Mesodermal cell (in vitro differentiated cells): ENCODE data around the gene CEACAM21.

Experiments used
- H3K27ac ChIP-seq: 2 replicates; pipeline ENCODE4 v1.7.0; 2013; ENCODE audit warnings: mild to moderate bottlenecking, low read depth, low read length, moderate library complexity; ENCODE audit not compliant: severe bottlenecking
- H3K36me3 ChIP-seq: 2 replicates; pipeline ENCODE4 v1.7.1; 2013; ENCODE audit warnings: mild to moderate bottlenecking, low read length, moderate library complexity; ENCODE audit not compliant: control insufficient read depth, insufficient read depth
- H3K4me1 ChIP-seq: one replicate; pipeline ENCODE4 v1.7.1; 2013; ENCODE audit warnings: mild to moderate bottlenecking, low read length; ENCODE audit not compliant: insufficient read depth, control insufficient read depth, poor library complexity, severe bottlenecking
- H3K4me3 ChIP-seq: 2 replicates; pipeline ENCODE4 v1.7.0; 2013; ENCODE audit warnings: low read length, control low read depth, mild to moderate bottlenecking; ENCODE audit not compliant: insufficient read depth, poor library complexity, severe bottlenecking; ENCODE audit errors: extremely low read depth
- H3K9me3 ChIP-seq: 2 replicates; pipeline ENCODE4 v1.7.1; 2013; ENCODE audit warnings: mild to moderate bottlenecking, low read length, moderate library complexity; ENCODE audit not compliant: control insufficient read depth
- WGBS, 2 experiments: methylation state at CpG; one replicate each; pipeline ENCODE4 v1.1.5; 2013; ENCODE audit warnings: missing lambda C conversion rate in 2 of 2; ENCODE audit not compliant: insufficient coverage in 2 of 2; 5-methylcytosine and 5-hydroxymethylcytosine counted together

The CEACAM21 gene

DNA sequence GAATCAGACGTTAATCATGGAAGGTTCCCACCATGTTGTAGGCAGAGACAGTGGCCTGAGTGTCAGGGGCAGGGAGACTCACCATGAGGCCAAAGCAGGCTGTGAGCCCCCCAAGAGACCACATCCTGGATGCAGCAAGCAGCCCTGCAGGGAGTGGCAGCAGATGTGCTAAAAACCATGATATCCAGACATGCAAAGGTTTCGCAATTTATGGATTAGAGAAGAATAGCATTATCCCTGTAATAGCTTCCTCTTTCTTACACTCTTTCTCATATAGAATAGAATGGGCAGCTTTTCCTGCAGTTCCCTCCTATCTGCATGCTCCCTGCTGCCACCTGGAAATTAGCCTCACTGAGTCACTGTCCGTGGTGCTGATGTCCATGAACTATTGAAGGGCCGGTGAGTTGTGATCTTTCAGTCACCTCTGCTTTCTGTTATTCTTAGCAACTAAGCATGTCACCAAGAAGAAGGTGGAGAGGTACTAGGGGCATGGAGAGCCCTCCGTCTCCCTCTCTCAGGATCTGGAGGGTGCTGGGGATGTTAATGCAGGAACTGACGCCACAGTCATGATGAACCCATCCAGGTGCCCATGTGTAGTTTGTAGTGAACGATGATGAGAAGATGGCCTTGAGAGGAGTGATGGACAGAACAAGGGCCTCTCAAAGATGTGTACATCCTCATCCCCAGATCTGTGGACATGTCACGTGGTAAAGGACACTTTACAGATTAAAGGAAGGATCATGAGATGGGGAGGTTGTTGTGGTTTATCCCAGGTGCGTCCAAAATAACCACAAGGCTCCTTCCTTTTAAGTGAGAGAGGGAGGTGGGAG, 41.0 kb downstream of the CEACAM21 start:
- Histone ChIP-seq H3K9me3 (no peaks in the 10 kb centered on the region), H3K36me3 (no peaks in the 10 kb centered on the region), H3K27ac (no peak overlapping the region), H3K4me1 (no peaks in the 10 kb centered on the region), H3K4me3 (no peak overlapping the region)
- 38 to 49% methylated on average over 6 to 7 of the region's 9 CpGs for WGBS, 2 experiments

DNA sequence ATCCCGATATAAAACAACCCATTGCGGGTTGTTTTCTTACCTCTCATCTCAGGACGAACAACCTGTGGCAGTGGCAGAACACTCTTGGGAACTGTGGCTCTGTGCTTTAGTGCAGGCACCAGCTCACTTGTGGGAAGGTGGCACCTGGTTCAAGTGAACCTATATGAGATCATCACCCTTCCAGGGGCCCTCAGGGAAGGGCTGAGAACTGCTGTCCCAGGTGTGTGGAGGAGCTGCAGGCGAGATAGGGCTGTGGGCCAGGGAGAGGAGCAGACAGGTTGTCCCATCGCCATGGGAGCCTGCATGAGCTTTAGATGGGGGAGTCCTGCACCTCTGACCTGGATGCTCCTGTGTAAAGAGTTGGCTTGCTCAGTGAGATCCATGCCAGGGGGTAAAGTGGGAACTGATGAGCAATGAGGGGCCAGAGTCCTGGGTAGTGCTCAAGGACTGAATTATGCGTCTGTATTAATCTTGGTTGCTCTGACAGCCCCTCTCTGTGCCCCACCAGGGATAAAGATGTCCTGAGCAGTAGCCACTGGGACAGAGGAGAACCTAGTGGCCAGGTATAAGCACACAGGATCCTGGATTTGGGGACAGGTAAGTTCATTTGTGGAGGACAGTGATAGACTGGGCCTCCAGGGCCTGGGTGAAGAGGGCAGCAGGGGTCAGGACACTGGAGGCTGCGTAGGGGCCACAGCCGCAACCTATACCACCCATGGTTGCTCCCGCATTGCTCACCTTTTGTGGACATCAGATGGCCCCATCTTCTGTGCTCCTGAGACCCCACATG, 42.2 kb downstream of the CEACAM21 start:
- WGBS, 2 experiments: 65 to 67% methylated on average over 7 to 9 of the region's 9 CpGs
- Histone ChIP-seq H3K27ac (no peak overlapping the region), H3K4me1 (no peaks in the 10 kb centered on the region), H3K9me3 (no peaks in the 10 kb centered on the region), H3K4me3 (no peak overlapping the region), H3K36me3 (no peaks in the 10 kb centered on the region)

DNA sequence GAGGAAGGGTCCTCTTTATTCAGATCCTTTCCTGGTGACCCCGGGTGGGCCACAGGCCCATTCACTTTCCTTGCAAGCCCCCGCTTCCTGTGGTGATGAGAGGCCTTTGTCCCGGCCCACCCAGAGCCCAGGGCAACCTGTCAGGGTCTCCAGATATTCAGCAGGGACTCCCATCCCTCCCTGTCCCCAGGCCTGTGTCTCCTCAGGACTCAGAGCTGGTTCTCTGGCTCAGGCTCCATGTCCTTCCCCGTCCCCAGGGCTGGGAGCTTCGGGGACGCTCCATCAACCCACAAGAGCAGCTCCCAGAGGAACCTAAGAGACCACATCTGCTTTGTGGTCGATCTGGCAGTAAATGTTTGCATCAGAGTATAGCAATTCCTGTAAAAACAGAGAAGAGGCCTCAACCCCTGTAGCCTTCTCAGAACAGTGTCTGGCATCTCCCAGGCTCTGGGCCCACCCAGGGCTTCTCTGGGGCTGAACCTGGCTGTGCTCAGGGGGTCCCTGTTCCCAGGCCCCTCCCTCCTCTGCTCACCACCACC, 43.1 kb downstream of the CEACAM21 start:
- 30% methylated on average over 2 of the region's 7 CpGs; no CpG with 5 or more reads in 1 of the 2 experiments for WGBS, 2 experiments
- H3K4me1 ChIP-seq: no peaks in the 10 kb centered on the region
- no peaks in the 10 kb centered on the region for H3K9me3 ChIP-seq
- H3K36me3 ChIP-seq: no peaks in the 10 kb centered on the region
- no peak overlapping the region for H3K27ac ChIP-seq
- no peak overlapping the region for H3K4me3 ChIP-seq

DNA sequence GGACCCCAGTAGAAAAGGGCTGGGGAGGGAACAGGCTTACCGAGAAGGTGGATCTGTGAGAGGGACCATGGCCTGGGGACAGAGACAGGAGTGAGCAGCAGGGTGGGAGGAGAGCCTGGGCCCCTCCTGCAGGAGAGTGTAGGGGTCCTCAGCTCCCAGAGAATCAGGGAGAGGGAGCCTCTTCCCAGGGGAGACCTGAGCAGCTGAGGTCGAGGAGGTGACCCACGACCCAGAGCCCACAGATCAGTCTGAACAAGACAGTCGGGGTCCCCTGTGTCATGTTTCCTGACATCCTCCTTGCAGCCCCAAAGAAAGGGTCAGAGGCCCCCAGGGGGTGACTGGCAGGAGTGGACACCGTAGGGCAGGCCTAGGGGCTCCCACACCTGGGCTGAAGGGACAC, 44.2 kb downstream of the CEACAM21 start:
- WGBS, 2 experiments: 47 to 63% methylated on average over 4 to 5 of the region's 5 CpGs
- Histone ChIP-seq H3K4me3 (no peak overlapping the region), H3K36me3 (no peaks in the 10 kb centered on the region), H3K4me1 (no peaks in the 10 kb centered on the region), H3K9me3 (no peaks in the 10 kb centered on the region), H3K27ac (no peak overlapping the region)

GRCh38 chr19:41621226-41621625, 45.3 kb downstream of the CEACAM21 start:
- no peak overlapping the region for H3K4me3 ChIP-seq
- no peaks in the 10 kb centered on the region for H3K36me3 ChIP-seq
- H3K9me3 ChIP-seq: no peaks in the 10 kb centered on the region
- H3K27ac ChIP-seq: no peak overlapping the region
- H3K4me1 ChIP-seq: no peaks in the 10 kb centered on the region
- 66 to 69% methylated on average over 2 to 4 of the region's 4 CpGs for WGBS, 2 experiments

- H3K27ac ChIP-seq: no peak overlapping the region
- no peaks in the 10 kb centered on the region for H3K9me3 ChIP-seq
- H3K4me1 ChIP-seq: no peaks in the 10 kb centered on the region
- H3K36me3 ChIP-seq: no peaks in the 10 kb centered on the region
- H3K4me3 ChIP-seq: no peak overlapping the region
- 47 to 67% methylated on average over 6 to 7 of the region's 7 CpGs for WGBS, 2 experiments
Measured at GRCh38 chr19:41621654-41622053, 45.7 kb downstream of the CEACAM21 start.

- no peak overlapping the region for H3K4me3 ChIP-seq
- 45 to 92% methylated on average over 2 of the region's 4 CpGs for WGBS, 2 experiments
Measured at GRCh38 chr19:41623360-41623759, 47.4 kb downstream of the CEACAM21 start.

GRCh38 chr19:41624515-41624914, 48.5 kb downstream of the CEACAM21 start:
- WGBS, 2 experiments: 47 to 67% methylated on average over 5 to 7 of the region's 7 CpGs
- no peaks in the 10 kb centered on the region for H3K4me1 ChIP-seq
- no peaks in the 10 kb centered on the region for H3K36me3 ChIP-seq
- no peaks in the 10 kb centered on the region for H3K9me3 ChIP-seq
- H3K27ac ChIP-seq: no peak overlapping the region
- H3K4me3 ChIP-seq: no peak overlapping the region

More at GRCh38 chr19:41623360-41623759, 47.4 kb downstream of the CEACAM21 start:
- Histone ChIP-seq H3K9me3 (no peaks in the 10 kb centered on the region), H3K27ac (no peak overlapping the region), H3K4me1 (no peaks in the 10 kb centered on the region), H3K36me3 (no peaks in the 10 kb centered on the region)

- Histone ChIP-seq H3K9me3 (no peaks in the 10 kb centered on the region), H3K4me1 (no peaks in the 10 kb centered on the region), H3K36me3 (no peaks in the 10 kb centered on the region), H3K4me3 (no peak overlapping the region), H3K27ac (no peak overlapping the region)
- WGBS, 2 experiments: 34% methylated on average over 2 of the region's 4 CpGs; no CpG with 5 or more reads in 1 of the 2 experiments
Measured at GRCh38 chr19:41624937-41625336, 49.0 kb downstream of the CEACAM21 start.

- H3K27ac ChIP-seq: no peak overlapping the region
- WGBS, 2 experiments: 67 to 70% methylated on average over 1 to 2 of the region's 3 CpGs
- H3K9me3 ChIP-seq: peaks cover 7% of the 10 kb centered on the region
- no peaks in the 10 kb centered on the region for H3K4me1 ChIP-seq
- H3K36me3 ChIP-seq: no peaks in the 10 kb centered on the region
- H3K4me3 ChIP-seq: no peak overlapping the region
Measured at GRCh38 chr19:41626278-41626677, 50.3 kb downstream of the CEACAM21 start.
